IMR-90 (cell line): ENCODE data around the gene ERLIN1. TPM values are rescaled to one million over a fixed set of nuclear protein-coding genes. Genes with fewer than 3 reads are reported as not detected.

Source experiments
- ATAC-seq: fragments of 200-7000 bp; cut with Tn5 transposase; 2 replicates; pipeline ENCODE4 v1.9.1; 2020; ENCODE audit warnings: low read depth, mild to moderate bottlenecking, moderate library complexity
- BruUV-seq: library from RNA; stranded (reverse); fragments of 400-500 nt; replicated peaks from 2 replicates; lab custom pipeline; 2021; lab: Mats Ljungman, UMichigan
- CTCF ChIA-PET: fragments of 300-600 bp; formaldehyde crosslinking; extraction: SDS; loops from one replicate; lab custom pipeline; 2021; ENCODE audit warnings: antibody characterized with exemption; lab: Yijun Ruan, JAX
- POLR2A ChIA-PET: fragments of 300-600 bp; sonication (Branson Sonifier 250); formaldehyde crosslinking; loops from one replicate; lab custom pipeline; 2022; ENCODE audit warnings: antibody characterized with exemption; ENCODE audit not compliant: unreplicated experiment; lab: Charles Lee
- DNase-seq: peaks from one replicate; pipeline ENCODE4 v3.0.0; 2013
- H2AFZ ChIP-seq: replicated peaks from 2 replicates; pipeline ENCODE3; 2013; ENCODE audit warnings: low read length, mild to moderate bottlenecking; ENCODE audit not compliant: poor library complexity
- H2AK5ac ChIP-seq: 2 replicates; pipeline ENCODE4 v1.6.1; 2013; ENCODE audit warnings: low read depth, low read length, inconsistent platforms
- H2AK9ac ChIP-seq: replicated peaks from 2 replicates; pipeline ENCODE3; 2013; ENCODE audit warnings: mild to moderate bottlenecking, low read depth, low read length, moderate library complexity; ENCODE audit not compliant: poor library complexity
- H2BK120ac ChIP-seq: 2 replicates; pipeline ENCODE4 v1.6.1; 2013; ENCODE audit warnings: low read depth, low read length, inconsistent platforms
- H2BK15ac ChIP-seq: 3 replicates; pipeline ENCODE4 v1.6.1; 2013; ENCODE audit warnings: low read depth, low read length, inconsistent platforms
- H2BK20ac ChIP-seq: 2 replicates; pipeline ENCODE4 v1.6.1; 2013; ENCODE audit warnings: low read depth, mild to moderate bottlenecking, inconsistent platforms, low read length, moderate library complexity
- H2BK5ac ChIP-seq: 2 replicates; pipeline ENCODE4 v1.6.1; 2013; ENCODE audit warnings: mild to moderate bottlenecking, low read depth, low read length, inconsistent platforms; ENCODE audit not compliant: poor library complexity, severe bottlenecking
- H3K14ac ChIP-seq: replicated peaks from 2 replicates; pipeline ENCODE4 v1.6.1; 2013; ENCODE audit warnings: low read depth, low read length, inconsistent platforms
- H3K18ac ChIP-seq: 2 replicates; pipeline ENCODE4 v1.6.1; 2013; ENCODE audit warnings: low read depth, low read length, control low read depth
- H3K23ac ChIP-seq: 2 replicates; pipeline ENCODE4 v1.6.1; 2013; ENCODE audit warnings: low read depth, low read length, inconsistent platforms
- H3K27ac ChIP-seq: 2 replicates; pipeline ENCODE4 v1.5.1; 2013; ENCODE audit warnings: mild to moderate bottlenecking, control low read depth, low read length; ENCODE audit not compliant: insufficient read depth
- H3K27me3 ChIP-seq: 2 replicates; pipeline ENCODE4 v1.6.1; 2013; ENCODE audit warnings: low read length; ENCODE audit not compliant: control insufficient read depth, insufficient read depth
- H3K36me3 ChIP-seq: 2 replicates; pipeline ENCODE4 v1.6.1; 2013; ENCODE audit warnings: low read length, mixed read lengths; ENCODE audit not compliant: control insufficient read depth, insufficient read depth
- H3K4ac ChIP-seq: 2 replicates; pipeline ENCODE4 v1.6.1; 2013; ENCODE audit warnings: low read depth, low read length, inconsistent platforms
- H3K4me1 ChIP-seq: 2 replicates; pipeline ENCODE4 v1.6.1; 2013; ENCODE audit warnings: low read length, mixed read lengths; ENCODE audit not compliant: control insufficient read depth, insufficient read depth
- H3K4me2 ChIP-seq: 2 replicates; pipeline ENCODE4 v1.6.1; 2013; ENCODE audit warnings: low read depth, mild to moderate bottlenecking, control low read depth, low read length, moderate library complexity
- H3K4me3 ChIP-seq: 2 replicates; pipeline ENCODE4 v1.5.1; 2013; ENCODE audit warnings: low read depth, mild to moderate bottlenecking, control low read depth, low read length, moderate library complexity; ENCODE audit not compliant: insufficient read depth
- H3K56ac ChIP-seq: 2 replicates; pipeline ENCODE4 v1.6.1; 2013; ENCODE audit warnings: low read length, inconsistent platforms; ENCODE audit not compliant: insufficient read depth; ENCODE audit errors: extremely low read depth
- H3K79me1 ChIP-seq, 2 experiments: 2 replicates each; pipeline ENCODE4 v1.6.1; 2013; ENCODE audit warnings: low read length in 2 of 2, inconsistent platforms in 1 of 2, low read depth in 1 of 2
- H3K9ac ChIP-seq: 2 replicates; pipeline ENCODE4 v1.6.1; 2013; ENCODE audit warnings: low read depth, low read length, control low read depth
- H3K9me1 ChIP-seq: 2 replicates; pipeline ENCODE4 v1.6.1; 2013; ENCODE audit warnings: low read length, inconsistent platforms; ENCODE audit not compliant: insufficient read depth
- H3K9me3 ChIP-seq: 2 replicates; pipeline ENCODE4 v1.6.1; 2013; ENCODE audit warnings: low read length; ENCODE audit not compliant: control insufficient read depth, insufficient read depth
- H4K20me1 ChIP-seq: 2 replicates; pipeline ENCODE4 v1.6.1; 2013; ENCODE audit warnings: low read length, inconsistent platforms; ENCODE audit not compliant: insufficient read depth
- H4K5ac ChIP-seq: 2 replicates; pipeline ENCODE4 v1.6.1; 2013; ENCODE audit warnings: mild to moderate bottlenecking, low read depth, low read length, control low read depth
- H4K8ac ChIP-seq, 2 experiments: 2 replicates each; pipeline ENCODE4 v1.6.1; 2013; ENCODE audit warnings: low read depth in 2 of 2, low read length in 2 of 2, control low read depth in 1 of 2, inconsistent platforms in 1 of 2
- H4K91ac ChIP-seq: 2 replicates; pipeline ENCODE4 v1.6.1; 2013; ENCODE audit warnings: low read depth, low read length, inconsistent platforms; ENCODE audit not compliant: insufficient read depth
- BHLHE40 ChIP-seq: fragments of 150-350 bp; IDR thresholded peaks from 2 replicates; pipeline ENCODE4 v1.6.1; 2016; ENCODE audit warnings: mild to moderate bottlenecking, low read depth, low read length
- CHD1 ChIP-seq: IDR thresholded peaks from 2 replicates; pipeline ENCODE4 v1.6.1; 2012; ENCODE audit warnings: low read depth, low read length, improper control_type of control experiment
- FOS ChIP-seq: fragments of 150-350 bp; IDR thresholded peaks from 2 replicates; pipeline ENCODE4 v1.6.1; 2016; ENCODE audit warnings: low read depth, low read length
- MAFK ChIP-seq: IDR thresholded peaks from 2 replicates; pipeline ENCODE4 v1.6.1; 2012; ENCODE audit warnings: low read depth, low read length, improper control_type of control experiment
- MAZ ChIP-seq: IDR thresholded peaks from 2 replicates; pipeline ENCODE4 v1.6.1; 2012; ENCODE audit warnings: low read depth, mild to moderate bottlenecking, low read length, improper control_type of control experiment, moderate library complexity, borderline replicate concordance
- MXI1 ChIP-seq: IDR thresholded peaks from 2 replicates; pipeline ENCODE4 v1.6.1; 2012; ENCODE audit warnings: low read depth, mild to moderate bottlenecking, low read length, moderate library complexity, borderline replicate concordance
- NFE2L2 ChIP-seq: fragments of 150-350 bp; IDR thresholded peaks from 2 replicates; pipeline ENCODE4 v1.6.1; 2016; ENCODE audit warnings: low read depth, mild to moderate bottlenecking, low read length
- POLR2A ChIP-seq: IDR thresholded peaks from 2 replicates; pipeline ENCODE4 v1.6.1; 2012; ENCODE audit warnings: mild to moderate bottlenecking, low read depth, low read length
- RAD21 ChIP-seq: IDR thresholded peaks from 2 replicates; pipeline ENCODE4 v1.6.1; 2012; ENCODE audit warnings: low read length, improper control_type of control experiment
- RCOR1 ChIP-seq: IDR thresholded peaks from 2 replicates; pipeline ENCODE4 v1.6.1; 2012; ENCODE audit warnings: mild to moderate bottlenecking, low read length, improper control_type of control experiment; ENCODE audit not compliant: insufficient replicate concordance
- WGBS, 2 experiments: methylation state at CpG; one replicate each; pipeline versions ENCODE4 v1.1.5 to v1.1.7; 2013; ENCODE audit warnings: missing lambda C conversion rate in 2 of 2; ENCODE audit not compliant: insufficient read length in 1 of 2; ENCODE audit errors: extremely low coverage in 2 of 2; 5-methylcytosine and 5-hydroxymethylcytosine counted together
- dilution Hi-C: fragments of 300-500 bp; cut with HindIII; formaldehyde crosslinking; loops from one replicate; pipeline ENCODE4 v1.14.3; 2018; ENCODE audit warnings: low sequenced_read_pairs; ENCODE audit not compliant: unreplicated experiment
- in situ Hi-C: fragments of 300-500 bp; cut with MboI; formaldehyde crosslinking; loops from 3 replicates; pipeline ENCODE4 v1.14.3; 2019; ENCODE audit warnings: low sequenced_read_pairs, inconsistent platforms, mixed read lengths
- intact Hi-C: fragments of 100-400 bp; cut with micrococcal nuclease; formaldehyde crosslinking; loops from 2 replicates; pipeline ENCODE4 v1.10.0; 2022
- polyA plus RNA-seq, 3 experiments: library from polyadenylated mRNA; depleted of rRNA; stranded (reverse); fragments of >200 nt; gene quantifications; 2 replicates each; pipeline ENCODE4 v1.2.3, GENCODE V29; 2012; ENCODE audit warnings: low replicate concordance in 1 of 3
- total RNA-seq: library from RNA; depleted of rRNA; stranded (reverse); fragments of >200 nt; gene quantifications from 2 replicates; pipeline ENCODE4 v1.2.3, GENCODE V29; 2012
- TF ChIP-seq, protein P1 (sequence below): fragments of 150-350 bp; IDR thresholded peaks from 2 replicates; pipeline ENCODE4 v1.6.1; 2016; ENCODE audit warnings: low read depth, mild to moderate bottlenecking, low read length, moderate library complexity, borderline replicate concordance
- TF ChIP-seq, protein P2 (sequence below): conservative IDR thresholded peaks from 2 replicates; pipeline ENCODE4 v1.5.1; 2012; ENCODE audit warnings: mild to moderate bottlenecking, low read depth, low read length, improper control_type of control experiment

The ERLIN1 gene
- total and polyA plus RNA-seq, 2 of the 4 experiments (the other 2 are of a cell fraction): 31.5 to 33.9 TPM

DNA sequence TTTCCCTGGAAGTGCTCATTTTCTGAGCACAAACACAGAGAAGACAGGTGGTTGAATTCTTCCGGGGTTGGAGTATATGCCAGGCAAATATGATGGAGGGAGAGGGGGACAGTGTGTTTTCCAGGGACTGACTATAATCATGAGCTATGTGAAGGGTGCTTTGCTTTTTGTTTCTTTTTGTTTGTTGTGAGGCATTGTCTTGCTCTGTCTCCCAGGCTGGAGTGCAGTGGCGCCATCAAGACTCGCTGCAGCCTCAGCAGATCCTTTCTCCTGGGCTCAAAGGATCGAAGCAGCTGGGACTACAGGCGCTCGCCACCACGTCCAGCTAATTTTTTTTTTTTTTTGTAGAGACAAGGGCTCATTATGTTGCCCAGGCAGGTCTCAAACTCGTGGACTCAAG lies 56.9 kb downstream of the ERLIN1 start:
- ChIA-PET POLR2A (interaction anchor here (0.6 kb wide), 1 partner anchor 550 kb away, joined by 4 read pairs; no protein-coding TSS in a partner anchor), CTCF (interaction anchor here (1.6 kb wide), 1 partner anchor 10 kb away, joined by 11 read pairs; no protein-coding TSS in a partner anchor)
- Histone ChIP-seq H3K9ac (no peak overlapping the region), H3K4ac (no peak overlapping the region), H2AFZ (no peak overlapping the region), H3K4me2 (no peak overlapping the region), H3K27ac (no peak overlapping the region), H2AK5ac (no peak overlapping the region), H3K4me3 (no peak overlapping the region), H3K18ac (no peak overlapping the region), H2BK120ac (no peak overlapping the region), H2BK15ac (no peak overlapping the region), H3K56ac (no peak overlapping the region), H3K79me1 (no peaks in the 10 kb centered on the region), H3K14ac (no peak overlapping the region), H4K20me1 (no peaks in the 10 kb centered on the region), H4K8ac (no peak overlapping the region), H3K9me1 (no peaks in the 10 kb centered on the region), H4K91ac (no peak overlapping the region), H3K23ac (no peak overlapping the region), H3K36me3 (no peaks in the 10 kb centered on the region), H3K4me1 (no peaks in the 10 kb centered on the region), H4K5ac (no peak overlapping the region), H2BK20ac (no peak overlapping the region), H2BK5ac (no peak overlapping the region), H2AK9ac (no peak overlapping the region), H3K27me3 (peaks cover 10% of the 10 kb centered on the region), H3K9me3 (no peaks in the 10 kb centered on the region)
- DNase-seq (no peak), ATAC-seq (no peak)
- TF ChIP-seq NFE2L2 (no peak), MAFK (no peak), BHLHE40 (no peak), MAZ (no peak), RCOR1 (no peak), FOS (no peak), CHD1 (no peak), POLR2A (no peak), RAD21 (no peak), MXI1 (no peak)
- TF ChIP-seq, protein P1, sequence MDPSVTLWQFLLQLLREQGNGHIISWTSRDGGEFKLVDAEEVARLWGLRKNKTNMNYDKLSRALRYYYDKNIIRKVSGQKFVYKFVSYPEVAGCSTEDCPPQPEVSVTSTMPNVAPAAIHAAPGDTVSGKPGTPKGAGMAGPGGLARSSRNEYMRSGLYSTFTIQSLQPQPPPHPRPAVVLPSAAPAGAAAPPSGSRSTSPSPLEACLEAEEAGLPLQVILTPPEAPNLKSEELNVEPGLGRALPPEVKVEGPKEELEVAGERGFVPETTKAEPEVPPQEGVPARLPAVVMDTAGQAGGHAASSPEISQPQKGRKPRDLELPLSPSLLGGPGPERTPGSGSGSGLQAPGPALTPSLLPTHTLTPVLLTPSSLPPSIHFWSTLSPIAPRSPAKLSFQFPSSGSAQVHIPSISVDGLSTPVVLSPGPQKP: no peak
- TF ChIP-seq, protein P2, sequence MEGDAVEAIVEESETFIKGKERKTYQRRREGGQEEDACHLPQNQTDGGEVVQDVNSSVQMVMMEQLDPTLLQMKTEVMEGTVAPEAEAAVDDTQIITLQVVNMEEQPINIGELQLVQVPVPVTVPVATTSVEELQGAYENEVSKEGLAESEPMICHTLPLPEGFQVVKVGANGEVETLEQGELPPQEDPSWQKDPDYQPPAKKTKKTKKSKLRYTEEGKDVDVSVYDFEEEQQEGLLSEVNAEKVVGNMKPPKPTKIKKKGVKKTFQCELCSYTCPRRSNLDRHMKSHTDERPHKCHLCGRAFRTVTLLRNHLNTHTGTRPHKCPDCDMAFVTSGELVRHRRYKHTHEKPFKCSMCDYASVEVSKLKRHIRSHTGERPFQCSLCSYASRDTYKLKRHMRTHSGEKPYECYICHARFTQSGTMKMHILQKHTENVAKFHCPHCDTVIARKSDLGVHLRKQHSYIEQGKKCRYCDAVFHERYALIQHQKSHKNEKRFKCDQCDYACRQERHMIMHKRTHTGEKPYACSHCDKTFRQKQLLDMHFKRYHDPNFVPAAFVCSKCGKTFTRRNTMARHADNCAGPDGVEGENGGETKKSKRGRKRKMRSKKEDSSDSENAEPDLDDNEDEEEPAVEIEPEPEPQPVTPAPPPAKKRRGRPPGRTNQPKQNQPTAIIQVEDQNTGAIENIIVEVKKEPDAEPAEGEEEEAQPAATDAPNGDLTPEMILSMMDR: no peak
- 53% methylated on average over 5 of the region's 8 CpGs; no CpG with 5 or more reads in 1 of the 2 experiments for WGBS, 2 experiments
- dilution Hi-C loops: no loop called here
- in situ Hi-C loops: no loop called here
- intact Hi-C loops: no loop called here
- BruUV-seq: no TSS peak
